Activated CD8-positive, alpha-beta memory T cell treated with anti-CD3 and anti-CD28 coated beads for 36 hours (primary cell): ENCODE measurements around the gene TBX4. TPM values are rescaled to one million over a fixed set of nuclear protein-coding genes. Genes with fewer than 3 reads are reported as not detected.

Experiments used
- CTCF ChIA-PET: fragments of 350-600 bp; sonication (Branson Sonifier 250); formaldehyde crosslinking; loops from one replicate; lab custom pipeline; 2021; ENCODE audit warnings: antibody characterized with exemption; lab: Charles Lee
- POLR2A ChIA-PET: fragments of 350-600 bp; sonication (Branson Sonifier 250); formaldehyde crosslinking; loops from one replicate; lab custom pipeline; 2021; ENCODE audit warnings: antibody characterized with exemption; lab: Charles Lee
- total RNA-seq, 2 experiments: library from RNA; stranded (reverse); gene quantifications; one replicate each; pipeline ENCODE4 v1.2.3, GENCODE V29; 2021

TBX4 gene
- total RNA-seq, 2 experiments from 2014 or later: not detected

- ChIA-PET POLR2A (no interaction called here), CTCF (interaction anchor here (0.8 kb wide), 1 partner anchor 32 kb away, joined by 3 read pairs; no protein-coding TSS in a partner anchor)
These were observed 2.2 kb upstream of the TBX4 start for GRCh38 chr17:61449707-61450640.

GRCh38 chr17:61450641-61451537 is 1.3 kb upstream of the TBX4 start:
- ChIA-PET CTCF (interaction anchor here (1.0 kb wide), 1 partner anchor 39 kb away, joined by 4 read pairs; no protein-coding TSS in a partner anchor), POLR2A (no interaction called here)

- ChIA-PET POLR2A (no interaction called here), CTCF (interaction anchor here (1.0 kb wide), 1 partner anchor 40 kb away, joined by 4 read pairs; no protein-coding TSS in a partner anchor)
These were observed 503 bp upstream of the TBX4 start for GRCh38 chr17:61451538-61452300.

- POLR2A ChIA-PET: no interaction called here
- CTCF ChIA-PET: no interaction called here
These were observed 1.6 kb downstream of the TBX4 start for GRCh38 chr17:61453566-61454380.

GRCh38 chr17:61454381-61455323 is 2.4 kb downstream of the TBX4 start:
- POLR2A ChIA-PET: no interaction called here

GRCh38 chr17:61455324-61456060 is 3.3 kb downstream of the TBX4 start:
- POLR2A ChIA-PET: no interaction called here

More at GRCh38 chr17:61454381-61455323, 2.4 kb downstream of the TBX4 start:
- CTCF ChIA-PET: interaction anchor here (0.6 kb wide), 1 partner anchor 369 kb away, joined by 3 read pairs; no protein-coding TSS in a partner anchor

GRCh38 chr17:61456061-61456681 is 3.9 kb downstream of the TBX4 start:
- CTCF ChIA-PET: no interaction called here
- POLR2A ChIA-PET: no interaction called here

More at GRCh38 chr17:61455324-61456060, 3.3 kb downstream of the TBX4 start:
- CTCF ChIA-PET: no interaction called here

GRCh38 chr17:61456688-61457225 is 4.5 kb downstream of the TBX4 start:
- CTCF ChIA-PET: no interaction called here
- POLR2A ChIA-PET: interaction anchor here (0.6 kb wide), 1 partner anchor 493 kb away, joined by 3 read pairs; no protein-coding TSS in a partner anchor

GRCh38 chr17:61457226-61457983 is 5.2 kb downstream of the TBX4 start:
- CTCF ChIA-PET: no interaction called here
- POLR2A ChIA-PET: interaction anchor here (0.6 kb wide), 1 partner anchor 494 kb away, joined by 3 read pairs; no protein-coding TSS in a partner anchor

GRCh38 chr17:61458000-61458399 is 5.8 kb downstream of the TBX4 start:
- ChIA-PET CTCF (no interaction called here), POLR2A (no interaction called here)

GRCh38 chr17:61458421-61459141 is 6.4 kb downstream of the TBX4 start:
- POLR2A ChIA-PET: no interaction called here
- CTCF ChIA-PET: no interaction called here

GRCh38 chr17:61459142-61459809 is 7.1 kb downstream of the TBX4 start:
- CTCF ChIA-PET: no interaction called here
- POLR2A ChIA-PET: no interaction called here

GRCh38 chr17:61459939-61460718 is 7.9 kb downstream of the TBX4 start:
- ChIA-PET POLR2A (no interaction called here), CTCF (no interaction called here)
